Activated CD8-positive, alpha-beta memory T cell treated with anti-CD3 and anti-CD28 coated beads, Interleukin-2, amount 10 ng/mL, durations not matched to agents 7 days and 5 days (primary cell): ENCODE data around the gene ZSCAN25. TPM values are rescaled to one million over a fixed set of nuclear protein-coding genes. Genes with fewer than 3 reads are reported as not detected.
"Not testable (repeated sequence)": the region's sequence is repeated elsewhere in the genome, so short reads cannot be mapped to it uniquely, and the experiment has no call there.

Source experiments
- ATAC-seq: fragments of 150-1000 bp; cut with Tn5 transposase; one replicate; pipeline ENCODE4 v1.10.0; 2021; ENCODE audit warnings: moderate library complexity
- CTCF ChIA-PET: fragments of 350-600 bp; sonication (Branson Sonifier 250); formaldehyde crosslinking; loops from one replicate; lab custom pipeline; 2021; ENCODE audit warnings: antibody characterized with exemption; lab: Charles Lee
- DNase-seq: peaks from one replicate; pipeline ENCODE4 v3.0.0-alpha.2; 2020
- H3K27ac Mint-ChIP-seq: one replicate; pipeline ENCODE4 v1.8.0; 2021; ENCODE audit warnings: mild to moderate bottlenecking, mixed read lengths
- H3K27me3 Mint-ChIP-seq: one replicate; pipeline ENCODE4 v1.8.0; 2021; ENCODE audit warnings: mixed read lengths
- H3K36me3 Mint-ChIP-seq: one replicate; pipeline ENCODE4 v1.8.0; 2021; ENCODE audit warnings: mild to moderate bottlenecking, mixed read lengths
- H3K4me1 Mint-ChIP-seq: one replicate; pipeline ENCODE4 v1.8.0; 2021; ENCODE audit warnings: mixed read lengths
- H3K4me3 Mint-ChIP-seq: one replicate; pipeline ENCODE4 v1.8.0; 2021; ENCODE audit warnings: mild to moderate bottlenecking, moderate library complexity, mixed read lengths
- H3K9me3 Mint-ChIP-seq: one replicate; pipeline ENCODE4 v1.8.0; 2022; ENCODE audit warnings: low read depth, mixed read lengths
- total RNA-seq, 2 experiments: library from RNA; stranded (reverse); gene quantifications; one replicate each; pipeline ENCODE4 v1.2.3, GENCODE V29; 2021

Gene ZSCAN25
- total RNA-seq, 2 experiments from 2014 or later = 26.8 to 31.7 TPM

- Mint-ChIP-seq H3K4me1 (peaks cover 72% of the 10 kb centered on the region), H3K4me3 (peak overlapping the region; percentile 78), H3K36me3 (peaks cover 81% of the 10 kb centered on the region), H3K9me3 (no peaks in the 10 kb centered on the region), H3K27me3 (no peaks in the 10 kb centered on the region), H3K27ac (peak overlapping the region; percentile 96)
- CTCF ChIA-PET = interaction anchor here (0.6 to 1.6 kb wide), 3 partner anchors 7 to 374 kb away, joined by 3 to 10 read pairs (median 3); partner anchors contain the start of gene ZSCAN25
- peak; percentile 61 for DNase-seq
- peak; percentile 25 for ATAC-seq
Observed at GRCh38 chr7:99623091-99623693, 6.4 kb downstream of the ZSCAN25 start.

GRCh38 chr7:99623702-99624447 is 7.1 kb downstream of the ZSCAN25 start:
- ATAC-seq (peak; percentile 32), DNase-seq (peak; percentile 64)
- H3K36me3 Mint-ChIP-seq = peaks cover 81% of the 10 kb centered on the region
- CTCF ChIA-PET = interaction anchor here (0.6 to 1.6 kb wide), 7 partner anchors 8 to 373 kb away, joined by 3 to 10 read pairs (median 3); partner anchors contain the start of genes BUD31, PDAP1, TRIM4 and ZSCAN25
- H3K27me3 Mint-ChIP-seq = no peaks in the 10 kb centered on the region
- H3K4me1 Mint-ChIP-seq = peaks cover 65% of the 10 kb centered on the region
- H3K4me3 Mint-ChIP-seq = peak overlapping the region; percentile 78
- H3K27ac Mint-ChIP-seq = peak overlapping the region; percentile 96
- H3K9me3 Mint-ChIP-seq = no peaks in the 10 kb centered on the region

GRCh38 chr7:99624484-99624883 is 7.7 kb downstream of the ZSCAN25 start:
- H3K27me3 Mint-ChIP-seq = no peaks in the 10 kb centered on the region
- no peaks in the 10 kb centered on the region for H3K9me3 Mint-ChIP-seq
- DNase-seq (peak; percentile 95), ATAC-seq (peak; percentile 87)
- peak overlapping the region; percentile 78 for H3K4me3 Mint-ChIP-seq
- H3K27ac Mint-ChIP-seq = peak overlapping the region; percentile 96
- H3K4me1 Mint-ChIP-seq = peaks cover 60% of the 10 kb centered on the region
- CTCF ChIA-PET = interaction anchor here (1.0 to 1.6 kb wide), 6 partner anchors 9 to 295 kb away, joined by 3 to 10 read pairs (median 4); partner anchors contain the start of genes BUD31, PDAP1, TRIM4 and ZSCAN25
- H3K36me3 Mint-ChIP-seq = peaks cover 79% of the 10 kb centered on the region

- H3K27me3 Mint-ChIP-seq = no peaks in the 10 kb centered on the region
- DNase-seq = no peak
- peak overlapping the region; percentile 78 for H3K4me3 Mint-ChIP-seq
- H3K36me3 Mint-ChIP-seq = peaks cover 79% of the 10 kb centered on the region
- ATAC-seq = no peak
- CTCF ChIA-PET = interaction anchor here (1.2 kb wide), 1 partner anchor 100 kb away, joined by 4 read pairs; no protein-coding TSS in a partner anchor
- H3K9me3 Mint-ChIP-seq = no peaks in the 10 kb centered on the region
- peak overlapping the region; percentile 96 for H3K27ac Mint-ChIP-seq
- peaks cover 57% of the 10 kb centered on the region for H3K4me1 Mint-ChIP-seq
Observed at GRCh38 chr7:99625321-99625720, 8.6 kb downstream of the ZSCAN25 start.

- H3K4me1 Mint-ChIP-seq = peaks cover 61% of the 10 kb centered on the region
- ATAC-seq (no peak), DNase-seq (no peak)
- H3K9me3 Mint-ChIP-seq = no peaks in the 10 kb centered on the region
- H3K4me3 Mint-ChIP-seq = no peak overlapping the region
- H3K36me3 Mint-ChIP-seq = peaks cover 79% of the 10 kb centered on the region
- CTCF ChIA-PET = no interaction called here
- peak overlapping the region; percentile 96 for H3K27ac Mint-ChIP-seq
- no peaks in the 10 kb centered on the region for H3K27me3 Mint-ChIP-seq
Observed at GRCh38 chr7:99625961-99626360, 9.2 kb downstream of the ZSCAN25 start.

GRCh38 chr7:99626661-99627060 is 9.9 kb downstream of the ZSCAN25 start:
- Mint-ChIP-seq H3K27ac (peak overlapping the region; percentile 96), H3K9me3 (no peaks in the 10 kb centered on the region), H3K4me1 (peaks cover 62% of the 10 kb centered on the region), H3K4me3 (no peak overlapping the region), H3K36me3 (peaks cover 78% of the 10 kb centered on the region), H3K27me3 (no peaks in the 10 kb centered on the region)
- CTCF ChIA-PET = interaction anchor here (1.0 kb wide), 1 partner anchor 24 kb away, joined by 3 read pairs; no protein-coding TSS in a partner anchor
- ATAC-seq = no peak
- no peak for DNase-seq

GRCh38 chr7:99627513-99627912 is 10.8 kb downstream of the ZSCAN25 start:
- CTCF ChIA-PET = no interaction called here
- Mint-ChIP-seq H3K9me3 (no peaks in the 10 kb centered on the region), H3K27ac (no peak overlapping the region), H3K4me1 (peaks cover 61% of the 10 kb centered on the region), H3K36me3 (peaks cover 76% of the 10 kb centered on the region), H3K27me3 (no peaks in the 10 kb centered on the region), H3K4me3 (no peak overlapping the region)
- no peak for ATAC-seq
- no peak for DNase-seq

- ATAC-seq = no peak
- peaks cover 71% of the 10 kb centered on the region for H3K36me3 Mint-ChIP-seq
- no peak overlapping the region for H3K4me3 Mint-ChIP-seq
- no peak for DNase-seq
- CTCF ChIA-PET = no interaction called here
- peaks cover 49% of the 10 kb centered on the region for H3K4me1 Mint-ChIP-seq
- H3K27me3 Mint-ChIP-seq = no peaks in the 10 kb centered on the region
- peak overlapping the region; percentile 61 for H3K27ac Mint-ChIP-seq
- no peaks in the 10 kb centered on the region for H3K9me3 Mint-ChIP-seq
Observed at GRCh38 chr7:99628471-99629465, 12.0 kb downstream of the ZSCAN25 start.

- CTCF ChIA-PET = no interaction called here
- H3K9me3 Mint-ChIP-seq = no peaks in the 10 kb centered on the region
- peaks cover 40% of the 10 kb centered on the region for H3K4me1 Mint-ChIP-seq
- no peak overlapping the region for H3K4me3 Mint-ChIP-seq
- ATAC-seq (no peak), DNase-seq (no peak)
- H3K36me3 Mint-ChIP-seq = peaks cover 62% of the 10 kb centered on the region
- H3K27me3 Mint-ChIP-seq = no peaks in the 10 kb centered on the region
- H3K27ac Mint-ChIP-seq = no peak overlapping the region
Observed at GRCh38 chr7:99629643-99630042, 12.9 kb downstream of the ZSCAN25 start.

- no peak for DNase-seq
- CTCF ChIA-PET = interaction anchor here (1.2 to 1.7 kb wide), 3 partner anchors 10 to 282 kb away, joined by 4 to 7 read pairs (median 4); partner anchors contain the start of gene ZSCAN25
- Mint-ChIP-seq H3K27me3 (no peaks in the 10 kb centered on the region), H3K36me3 (peaks cover 49% of the 10 kb centered on the region), H3K27ac (peak overlapping the region; percentile 71), H3K9me3 (no peaks in the 10 kb centered on the region), H3K4me3 (no peak overlapping the region), H3K4me1 (peaks cover 21% of the 10 kb centered on the region)
- peak; percentile 60 for ATAC-seq
Observed at GRCh38 chr7:99631295-99632109, 14.8 kb downstream of the ZSCAN25 start.

GRCh38 chr7:99637414-99637813 is 20.7 kb downstream of the ZSCAN25 start:
- H3K4me3 Mint-ChIP-seq, ATAC-seq, CTCF ChIA-PET, DNase-seq, H3K27me3 Mint-ChIP-seq, H3K9me3 Mint-ChIP-seq, H3K27ac Mint-ChIP-seq, H3K4me1 Mint-ChIP-seq: not testable (repeated sequence)
- peaks cover 37% of the 10 kb centered on the region for H3K36me3 Mint-ChIP-seq

GRCh38 chr7:99638731-99639130 is 22.0 kb downstream of the ZSCAN25 start:
- CTCF ChIA-PET = no interaction called here
- no peak overlapping the region for H3K27ac Mint-ChIP-seq

More at GRCh38 chr7:99638731-99639130, 22.0 kb downstream of the ZSCAN25 start:
- peaks cover 39% of the 10 kb centered on the region for H3K36me3 Mint-ChIP-seq
- H3K4me1 Mint-ChIP-seq = peaks cover 8% of the 10 kb centered on the region
- no peaks in the 10 kb centered on the region for H3K27me3 Mint-ChIP-seq
- no peak overlapping the region for H3K4me3 Mint-ChIP-seq
- no peak for DNase-seq
- no peaks in the 10 kb centered on the region for H3K9me3 Mint-ChIP-seq
- no peak for ATAC-seq
